C1 segment of cervical spinal cord (tissue), 14 donors: ENCODE measurements around the gene PARP2.

ENCODE experiments used
- DNase-seq, 14 donors: peaks; one replicate each; lab custom pipeline; 2025; lab: John Stamatoyannopoulos, UW

The PARP2 gene

DNA sequence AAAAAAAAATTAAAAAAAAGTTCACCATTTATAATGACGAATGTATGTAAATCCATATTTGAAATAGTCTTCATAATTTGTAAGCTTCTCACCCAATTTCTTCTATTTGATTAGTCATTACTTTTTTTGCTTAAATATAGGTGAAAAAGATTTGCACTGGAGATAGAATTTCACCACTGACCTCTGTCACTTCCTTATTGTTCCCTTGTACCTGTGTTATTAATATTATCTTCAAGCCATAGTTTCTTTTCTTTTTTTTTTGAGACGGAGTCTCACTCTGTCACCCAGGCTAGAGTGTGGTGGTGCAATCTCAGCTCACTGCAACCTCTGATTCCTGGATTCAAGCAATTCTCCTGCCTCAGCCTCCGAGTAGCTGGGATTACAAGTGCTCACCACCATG, 54.1 kb downstream of the PARP2 start:
- DNase-seq = no peak

- DNase-seq = no peak
Measured at GRCh38 chr14:20400589-20400964, 57.1 kb downstream of the PARP2 start.

DNA sequence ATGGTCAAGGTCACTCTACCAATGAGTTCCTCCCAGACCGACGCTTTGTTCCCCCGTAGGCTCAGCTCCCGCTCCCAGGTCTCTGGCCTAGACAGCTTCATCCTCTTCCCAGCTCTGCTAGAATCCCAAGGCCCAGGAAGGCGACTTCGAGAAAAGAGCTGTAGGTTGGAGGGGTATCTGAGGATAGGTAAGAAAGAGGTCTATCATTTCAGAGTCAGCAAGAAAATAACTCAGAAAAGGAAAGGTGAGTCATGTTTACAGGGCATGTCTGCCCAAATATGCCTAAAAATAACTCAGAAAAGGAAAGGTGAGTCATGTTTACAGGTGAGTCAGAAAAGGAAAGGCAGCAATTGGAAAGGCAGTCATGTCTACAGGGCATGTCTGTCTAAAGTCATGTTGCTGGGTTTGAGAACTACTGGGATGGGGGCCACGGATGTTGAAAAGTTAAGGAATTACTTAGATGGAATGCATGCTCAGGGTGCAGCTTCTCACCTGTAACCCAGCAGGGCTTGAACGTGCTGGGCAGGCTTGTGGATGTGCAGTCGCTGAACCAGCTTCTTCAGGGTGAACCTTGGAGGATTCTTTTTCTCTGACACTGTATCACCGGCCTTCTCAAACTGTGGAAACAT, 57.6 kb downstream of the PARP2 start:
- DNase-seq = no peak

DNA sequence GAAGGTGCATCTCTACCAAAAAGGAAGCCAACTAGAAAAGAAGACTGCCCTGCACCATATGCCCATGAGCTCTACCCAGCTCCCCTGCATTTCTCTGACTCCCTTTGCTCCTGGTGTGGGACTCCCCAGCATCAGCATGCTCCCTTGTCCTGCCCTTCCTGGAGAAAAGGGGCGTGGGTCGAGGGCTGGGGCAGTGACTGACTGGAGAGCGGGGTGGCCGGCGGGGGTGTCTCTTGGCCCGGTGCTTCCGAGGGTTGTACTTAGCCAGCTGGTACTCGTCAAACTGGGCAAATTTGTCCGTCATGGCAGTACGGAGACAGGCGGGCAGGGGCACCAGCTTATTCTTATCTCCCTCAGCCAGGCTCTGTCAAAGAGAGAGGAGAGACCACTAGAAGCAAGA, 60.1 kb downstream of the PARP2 start:
- DNase-seq = no peak
